Fibroblast of mammary gland (primary cell): ENCODE results near the gene CIB1.
"Not testable (repeated sequence)": the region's sequence is repeated elsewhere in the genome, so short reads cannot be mapped to it uniquely, and the experiment has no call there.

Experiments used
- DNase-seq: peaks from one replicate; pipeline ENCODE4 v3.0.0-alpha.2; 2010; ENCODE audit warnings: low read depth
- H3K4me3 ChIP-seq: 2 replicates; pipeline ENCODE4 v1.5.1; 2011; ENCODE audit warnings: low read depth, mild to moderate bottlenecking, low read length, moderate library complexity; ENCODE audit not compliant: control insufficient read depth
- TF ChIP-seq, protein P1 (sequence below): conservative IDR thresholded peaks from 2 replicates; pipeline ENCODE4 v1.5.1; 2011; ENCODE audit warnings: low read depth, low read length, inconsistent platforms; ENCODE audit not compliant: control insufficient read depth, insufficient read depth

Gene CIB1

DNA sequence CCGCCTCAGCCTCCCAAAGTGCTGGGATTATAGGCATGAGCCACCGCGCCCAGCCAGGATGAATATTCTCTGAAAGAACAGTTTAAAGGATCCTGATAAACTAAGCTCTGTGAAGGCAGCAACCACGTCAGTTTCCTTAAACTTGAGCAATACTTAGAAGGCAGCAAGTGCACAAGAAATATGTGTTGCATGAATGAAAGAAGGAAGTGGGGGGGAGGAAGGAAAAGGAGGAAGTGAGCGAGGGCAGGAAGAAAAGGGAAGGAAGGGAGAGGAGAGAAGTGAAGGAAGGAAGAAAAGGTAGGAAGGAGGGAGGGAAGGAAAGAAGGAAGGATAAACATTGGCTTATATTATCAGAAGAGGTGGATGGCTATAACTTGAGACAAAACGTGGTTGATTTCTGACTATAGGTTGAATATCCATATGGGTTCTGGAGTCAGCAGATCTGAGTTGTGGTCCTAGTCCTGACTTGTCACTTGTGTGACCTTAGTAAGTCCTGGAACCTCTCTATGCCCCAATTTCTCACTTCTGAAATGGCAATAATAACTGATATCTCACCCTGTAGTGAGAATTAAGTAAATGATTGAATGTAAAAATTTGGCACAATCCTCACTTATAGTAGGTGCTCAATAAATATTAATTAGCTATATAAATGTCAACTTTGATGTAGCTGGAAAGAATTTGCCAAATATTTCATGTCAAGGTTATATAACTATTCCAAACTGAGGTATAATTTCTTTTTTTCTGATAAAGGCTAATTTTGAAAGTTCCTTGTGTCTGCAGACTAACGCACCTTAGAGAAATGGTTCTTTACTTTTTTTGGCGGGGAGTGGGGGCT is 44.6 kb downstream of the CIB1 start:
- DNase-seq: no peak
- TF ChIP-seq, protein P1, sequence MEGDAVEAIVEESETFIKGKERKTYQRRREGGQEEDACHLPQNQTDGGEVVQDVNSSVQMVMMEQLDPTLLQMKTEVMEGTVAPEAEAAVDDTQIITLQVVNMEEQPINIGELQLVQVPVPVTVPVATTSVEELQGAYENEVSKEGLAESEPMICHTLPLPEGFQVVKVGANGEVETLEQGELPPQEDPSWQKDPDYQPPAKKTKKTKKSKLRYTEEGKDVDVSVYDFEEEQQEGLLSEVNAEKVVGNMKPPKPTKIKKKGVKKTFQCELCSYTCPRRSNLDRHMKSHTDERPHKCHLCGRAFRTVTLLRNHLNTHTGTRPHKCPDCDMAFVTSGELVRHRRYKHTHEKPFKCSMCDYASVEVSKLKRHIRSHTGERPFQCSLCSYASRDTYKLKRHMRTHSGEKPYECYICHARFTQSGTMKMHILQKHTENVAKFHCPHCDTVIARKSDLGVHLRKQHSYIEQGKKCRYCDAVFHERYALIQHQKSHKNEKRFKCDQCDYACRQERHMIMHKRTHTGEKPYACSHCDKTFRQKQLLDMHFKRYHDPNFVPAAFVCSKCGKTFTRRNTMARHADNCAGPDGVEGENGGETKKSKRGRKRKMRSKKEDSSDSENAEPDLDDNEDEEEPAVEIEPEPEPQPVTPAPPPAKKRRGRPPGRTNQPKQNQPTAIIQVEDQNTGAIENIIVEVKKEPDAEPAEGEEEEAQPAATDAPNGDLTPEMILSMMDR: no peak

DNA sequence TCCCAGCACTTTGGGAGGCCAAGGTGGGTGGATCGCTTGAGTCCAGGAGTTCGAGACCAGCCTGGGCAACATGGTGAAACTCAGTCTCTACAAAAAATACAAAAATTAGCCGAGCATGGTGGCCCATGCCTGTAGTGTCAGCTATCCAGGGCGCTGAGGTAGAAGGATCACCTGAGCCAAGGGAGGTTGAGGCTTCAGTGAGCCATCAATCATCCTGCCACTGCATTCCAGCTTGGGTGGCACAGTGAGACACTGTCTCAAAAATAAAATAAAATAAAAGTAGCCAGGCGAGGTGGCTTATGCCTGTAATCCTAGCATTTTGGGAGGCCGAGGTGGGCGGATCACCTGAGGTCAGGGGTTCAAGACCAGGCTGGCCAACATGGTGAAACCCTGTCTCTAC is 45.7 kb downstream of the CIB1 start:
- not testable (repeated sequence) for DNase-seq, H3K4me3 ChIP-seq

More for the DNA sequence above, 44.6 kb downstream of the CIB1 start:
- H3K4me3 ChIP-seq: no peak overlapping the region

DNA sequence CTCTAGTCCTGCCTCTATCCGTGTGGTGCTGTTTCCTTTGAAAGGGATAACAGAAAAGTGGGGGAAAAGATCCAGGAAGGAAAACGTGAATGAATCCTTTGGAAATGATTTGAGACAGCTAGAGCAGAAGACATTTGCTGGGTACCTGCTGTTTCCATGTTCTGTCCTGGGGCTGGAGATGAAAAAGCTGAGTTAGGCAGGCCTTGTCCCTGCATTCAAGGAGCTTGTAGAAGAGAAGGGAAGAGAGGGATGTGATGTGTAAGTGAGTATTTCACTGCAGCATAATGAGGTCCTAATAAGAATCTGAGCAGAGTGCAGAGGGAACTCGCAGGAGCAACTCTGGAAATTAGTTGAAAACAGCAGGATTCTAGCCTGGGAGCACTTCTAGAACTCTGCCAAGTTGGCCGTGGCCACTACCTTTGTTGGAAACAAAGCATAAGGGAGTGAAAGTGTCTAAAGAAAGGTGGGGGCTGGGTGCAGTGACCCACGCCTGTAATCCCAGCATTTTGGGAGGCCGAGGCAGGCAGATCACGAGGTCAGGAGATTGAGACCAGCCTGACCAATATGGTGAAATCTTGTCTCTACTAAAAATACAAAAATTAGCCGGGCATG is 46.4 kb downstream of the CIB1 start:
- H3K4me3 ChIP-seq: no peak overlapping the region
- DNase-seq: no peak
- TF ChIP-seq, protein P1: no peak

DNA sequence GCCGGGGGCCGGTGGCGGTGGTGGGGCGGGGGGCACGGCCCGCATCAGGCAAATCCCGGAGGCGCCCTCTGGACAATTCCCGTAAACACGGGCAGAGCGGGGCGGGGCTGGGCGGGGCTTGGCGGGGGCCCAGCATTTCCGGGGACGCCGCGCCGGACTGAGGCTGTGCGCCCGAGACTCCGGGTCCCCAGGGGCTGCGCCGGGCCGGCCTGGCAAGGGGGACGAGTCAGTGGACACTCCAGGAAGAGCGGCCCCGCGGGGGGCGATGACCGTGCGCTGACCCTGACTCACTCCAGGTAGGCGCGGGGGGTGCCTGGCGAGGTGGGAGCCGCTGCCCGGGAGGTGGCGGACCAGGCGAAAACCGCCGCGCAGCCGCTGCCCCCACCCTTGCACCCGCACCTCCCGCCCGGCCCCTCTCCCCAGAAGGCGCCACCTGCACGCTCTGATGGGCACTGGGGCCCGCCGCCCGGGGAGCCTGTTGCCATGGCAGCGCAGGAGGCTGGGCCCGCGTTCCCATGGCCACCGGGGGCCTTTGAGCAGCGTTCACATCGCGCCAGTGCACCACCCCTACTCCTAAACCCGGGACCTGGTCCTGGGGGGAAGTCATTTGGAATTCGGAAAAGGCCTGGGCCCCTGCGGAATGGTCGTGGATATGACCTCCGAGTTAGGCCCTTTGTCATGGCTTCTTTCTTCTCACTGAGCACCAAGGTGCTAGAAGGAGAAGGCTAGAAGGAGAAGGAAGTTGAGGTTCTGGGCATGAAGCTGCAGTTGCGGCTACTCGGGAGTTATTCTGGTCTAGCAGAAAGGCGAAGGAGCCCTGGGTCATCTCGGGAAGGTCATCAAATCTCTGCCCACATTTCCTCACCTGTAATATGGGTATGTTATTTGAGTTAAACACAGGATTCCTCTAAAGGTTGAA is 48.7 kb downstream of the CIB1 start:
- TF ChIP-seq, protein P1: no peak
- no peak for DNase-seq
- peak overlapping the region; percentile 58 for H3K4me3 ChIP-seq

DNA sequence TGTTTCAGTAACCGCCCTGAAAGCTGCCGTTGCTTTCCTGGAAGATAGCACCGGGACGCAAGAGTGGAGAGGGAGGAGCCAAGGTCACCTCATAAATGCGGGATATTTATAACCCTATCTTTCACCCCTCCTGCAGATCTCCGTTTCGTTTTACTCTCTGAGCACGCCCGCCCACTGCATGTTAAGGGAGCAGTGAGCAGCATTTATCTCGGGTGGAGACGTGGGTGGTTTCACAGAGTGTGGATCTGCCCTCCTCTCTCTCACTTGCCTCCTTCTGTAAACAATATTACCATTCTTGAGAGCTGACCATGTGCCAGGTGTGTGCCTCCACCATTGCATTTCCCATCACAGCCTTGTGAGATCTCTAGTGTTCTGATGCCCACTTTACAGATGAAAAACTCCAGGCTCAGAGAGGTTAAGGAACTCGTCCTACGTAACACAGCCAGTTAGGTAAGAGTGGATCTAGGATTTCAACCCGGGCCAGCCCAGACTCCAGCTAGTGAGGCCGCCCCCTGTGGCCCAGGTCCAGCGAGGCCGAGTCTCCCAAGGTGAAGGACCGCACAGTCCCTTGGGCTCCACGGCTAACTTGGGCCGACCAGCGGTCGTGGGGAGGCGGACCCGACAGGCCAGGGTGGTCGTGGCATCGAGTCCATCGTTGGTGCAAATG is 49.5 kb downstream of the CIB1 start:
- TF ChIP-seq, protein P1: no peak
- DNase-seq: peak; percentile 75
- H3K4me3 ChIP-seq: peak overlapping the region; percentile 58

DNA sequence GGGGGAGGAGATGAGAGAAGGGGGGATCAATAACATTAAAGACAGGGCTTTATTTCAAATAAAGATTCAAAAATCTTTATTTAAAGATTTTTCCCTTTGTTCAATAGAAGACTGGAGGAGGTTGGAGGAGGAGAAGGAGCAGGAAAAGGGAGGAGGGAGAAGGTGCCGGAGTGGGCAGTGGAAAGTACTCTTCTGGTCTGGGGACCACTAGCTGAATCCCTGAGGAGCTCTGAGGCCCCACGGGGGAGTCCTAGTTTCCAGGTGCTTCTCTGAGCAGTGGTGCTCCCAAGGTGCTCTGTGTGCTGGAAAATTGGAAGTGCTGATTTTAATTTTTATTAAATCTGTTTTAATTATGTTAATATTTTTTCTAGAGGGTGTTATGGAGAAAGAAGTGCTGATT is 52.0 kb downstream of the CIB1 start:
- H3K4me3 ChIP-seq: no peak overlapping the region
- DNase-seq: no peak

More for the DNA sequence above, 52.0 kb downstream of the CIB1 start:
- TF ChIP-seq, protein P1: no peak
